Mucosa of descending colon (tissue), 3 donors: ENCODE data around the gene EYA2. TPM values are rescaled to one million over a fixed set of nuclear protein-coding genes. Genes with fewer than 3 reads are reported as not detected.

ENCODE experiments used
- ATAC-seq: fragments of 200-7000 bp; cut with Tn5 transposase; one replicate; pipeline ENCODE4 v1.9.1; 2020; ENCODE audit warnings: mild to moderate bottlenecking, moderate library complexity
- DNase-seq, 3 donors: peaks; one replicate each; pipeline ENCODE4 v3.0.0-alpha.2; 2020
- H3K36me3 ChIP-seq: fragments of 200-600 bp; one replicate; pipeline ENCODE4 v1.8.0; 2021; ENCODE audit warnings: low read depth, mild to moderate bottlenecking
- H3K4me1 ChIP-seq: fragments of 200-600 bp; one replicate; pipeline ENCODE4 v1.8.0; 2021; ENCODE audit warnings: low read depth, mild to moderate bottlenecking
- H3K4me3 ChIP-seq: fragments of 200-600 bp; one replicate; pipeline ENCODE4 v1.8.0; 2021; ENCODE audit warnings: mild to moderate bottlenecking
- H3K9me3 ChIP-seq: fragments of 200-600 bp; one replicate; pipeline ENCODE4 v1.8.0; 2021; ENCODE audit warnings: mild to moderate bottlenecking
- intact Hi-C, 2 donors: fragments of 100-400 bp; cut with DNase I in 1 of 2; cut with micrococcal nuclease in 1 of 2; formaldehyde crosslinking; loops; one replicate each; pipeline versions ENCODE4 v1.11.0 to v1.11.1; 2022; cut with DNase I, micrococcal nuclease
- total RNA-seq, 3 donors: library from RNA; stranded (reverse); fragmentation: NEBNext Ultra II Directional in 2 of 3; extraction: Animal tissue kit (Norgen Biotek cat#: 25700) in 2 of 3; gene quantifications; one replicate each; pipeline versions ENCODE4 v1.2.1 to v1.2.4, GENCODE V29; 2021 to 2023
- TF ChIP-seq, protein P1 (sequence below): fragments of 200-600 bp; IDR thresholded peaks from one replicate; pipeline ENCODE4 v1.8.0; 2022; ENCODE audit warnings: antibody characterized with exemption, mild to moderate bottlenecking
- donor health status: DM: no; HTN: no; CAD: no; lungs with moderate emphysema.
- donor health status: DM: no; HTN: no; CAD: no.
- donor health status: DM: no; HTN: yes; CAD: no.

Gene EYA2
- total RNA-seq, 3 donors from 2014 or later: 14.3 to 22.3 (median 19.5) TPM

DNA sequence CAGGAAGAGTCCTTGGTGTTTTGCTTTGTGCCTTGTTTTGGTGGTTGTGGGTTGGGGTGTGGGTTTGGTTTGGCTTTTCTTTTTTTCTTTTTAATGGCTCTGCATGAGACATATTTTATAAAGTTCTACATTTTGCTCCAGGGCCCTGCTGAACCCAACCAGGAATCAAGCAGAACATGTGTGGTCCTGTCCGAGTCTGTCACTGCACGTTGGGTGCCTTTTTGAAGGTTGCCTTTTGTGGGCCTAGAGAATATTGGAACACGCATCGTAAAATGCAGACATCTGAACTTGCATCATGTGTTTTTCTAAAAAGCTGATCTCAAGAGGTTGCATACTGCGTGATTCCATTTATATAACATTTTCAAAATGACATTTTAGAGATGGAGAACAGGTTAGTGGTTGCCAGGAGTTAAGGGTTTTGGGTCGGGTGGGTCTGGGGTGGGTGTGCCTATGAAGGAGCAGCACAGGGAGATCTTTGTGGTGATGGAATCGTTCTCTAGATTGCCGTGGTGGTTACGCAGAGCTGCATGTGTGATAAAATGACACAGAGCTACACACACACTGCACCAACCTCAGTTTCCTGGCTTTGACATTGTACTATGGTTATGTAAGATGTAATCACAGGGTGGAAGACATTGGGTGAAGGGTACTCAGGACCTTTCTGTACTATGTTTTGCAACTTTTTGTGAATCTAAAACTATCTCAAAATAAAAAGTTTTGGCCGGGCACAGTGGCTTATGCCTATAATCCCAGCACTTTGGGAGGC is 80.2 kb downstream of the EYA2 start:
- Histone ChIP-seq H3K9me3 (no peaks in the 10 kb centered on the region), H3K4me1 (no peaks in the 10 kb centered on the region), H3K4me3 (no peak overlapping the region), H3K36me3 (no peaks in the 10 kb centered on the region)
- intact Hi-C loops: no loop called here
- TF ChIP-seq, protein P1, sequence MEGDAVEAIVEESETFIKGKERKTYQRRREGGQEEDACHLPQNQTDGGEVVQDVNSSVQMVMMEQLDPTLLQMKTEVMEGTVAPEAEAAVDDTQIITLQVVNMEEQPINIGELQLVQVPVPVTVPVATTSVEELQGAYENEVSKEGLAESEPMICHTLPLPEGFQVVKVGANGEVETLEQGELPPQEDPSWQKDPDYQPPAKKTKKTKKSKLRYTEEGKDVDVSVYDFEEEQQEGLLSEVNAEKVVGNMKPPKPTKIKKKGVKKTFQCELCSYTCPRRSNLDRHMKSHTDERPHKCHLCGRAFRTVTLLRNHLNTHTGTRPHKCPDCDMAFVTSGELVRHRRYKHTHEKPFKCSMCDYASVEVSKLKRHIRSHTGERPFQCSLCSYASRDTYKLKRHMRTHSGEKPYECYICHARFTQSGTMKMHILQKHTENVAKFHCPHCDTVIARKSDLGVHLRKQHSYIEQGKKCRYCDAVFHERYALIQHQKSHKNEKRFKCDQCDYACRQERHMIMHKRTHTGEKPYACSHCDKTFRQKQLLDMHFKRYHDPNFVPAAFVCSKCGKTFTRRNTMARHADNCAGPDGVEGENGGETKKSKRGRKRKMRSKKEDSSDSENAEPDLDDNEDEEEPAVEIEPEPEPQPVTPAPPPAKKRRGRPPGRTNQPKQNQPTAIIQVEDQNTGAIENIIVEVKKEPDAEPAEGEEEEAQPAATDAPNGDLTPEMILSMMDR: no peak
- no peak for ATAC-seq
- DNase-seq: no peak

DNA sequence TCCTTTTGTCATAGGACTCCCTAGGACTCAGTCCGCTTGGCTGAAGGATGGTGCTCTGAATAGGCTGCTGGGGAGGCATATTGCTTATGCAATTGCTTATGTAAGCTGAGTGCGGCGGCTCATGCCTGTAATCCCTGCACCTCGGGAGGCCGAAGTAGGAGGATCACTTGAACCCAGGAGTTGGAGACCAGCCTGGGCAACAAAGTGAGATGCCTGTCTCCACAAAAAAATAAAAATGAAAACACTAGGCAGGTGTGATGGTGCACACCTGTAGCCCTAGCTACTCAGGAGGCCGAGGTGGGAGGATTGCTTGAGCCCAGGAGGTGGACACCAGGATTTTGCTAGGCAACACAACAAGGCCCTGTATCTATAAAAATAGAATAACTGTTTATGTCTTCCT is 81.3 kb downstream of the EYA2 start:
- TF ChIP-seq, protein P1: no peak

GRCh38 chr20:46977204-46977603 is 82.6 kb downstream of the EYA2 start:
- intact Hi-C loops: no loop called here
- TF ChIP-seq, protein P1: no peak
- Histone ChIP-seq H3K9me3 (no peaks in the 10 kb centered on the region), H3K4me3 (no peak overlapping the region), H3K36me3 (no peaks in the 10 kb centered on the region), H3K4me1 (no peaks in the 10 kb centered on the region)
- ATAC-seq (no peak), DNase-seq (no peak)

More for the DNA sequence above, 81.3 kb downstream of the EYA2 start:
- Histone ChIP-seq H3K9me3 (no peaks in the 10 kb centered on the region), H3K4me1 (no peaks in the 10 kb centered on the region), H3K4me3 (no peak overlapping the region), H3K36me3 (no peaks in the 10 kb centered on the region)
- no peak for ATAC-seq
- intact Hi-C loops: no loop called here
- no peak for DNase-seq

GRCh38 chr20:46977909-46978588 is 83.4 kb downstream of the EYA2 start:
- Histone ChIP-seq H3K4me3 (no peak overlapping the region), H3K36me3 (no peaks in the 10 kb centered on the region), H3K9me3 (no peaks in the 10 kb centered on the region), H3K4me1 (no peaks in the 10 kb centered on the region)
- ATAC-seq (no peak), DNase-seq (no peak)
- TF ChIP-seq, protein P1: no peak
- intact Hi-C loops: no loop called here

GRCh38 chr20:46978951-46979491 is 84.4 kb downstream of the EYA2 start:
- H3K4me3 ChIP-seq: no peak overlapping the region
- intact Hi-C loops: no loop called here
- H3K36me3 ChIP-seq: no peaks in the 10 kb centered on the region
- no peaks in the 10 kb centered on the region for H3K9me3 ChIP-seq
- ATAC-seq (no peak), DNase-seq (no peak)
- TF ChIP-seq, protein P1: no peak
- no peaks in the 10 kb centered on the region for H3K4me1 ChIP-seq
